ENCODE measurements around the gene AMFR. TPM values are rescaled to one million over a fixed set of nuclear protein-coding genes. Genes with fewer than 3 reads are reported as not detected.

The AMFR gene
- total RNA-seq, 6 experiments from 2014 or later: 104 to 117 (median 112) TPM

- no peak for DNase-seq
- H3K9me3 Mint-ChIP-seq: no peaks in the 10 kb centered on the region
- H3K36me3 Mint-ChIP-seq (ENCODE audit: low read depth): no peaks in the 10 kb centered on the region
- H3K27ac Mint-ChIP-seq: no peak overlapping the region
- no peak overlapping the region for H3K4me3 Mint-ChIP-seq
- H3K27me3 Mint-ChIP-seq (ENCODE audit: insufficient read depth): peaks cover 24% of the 10 kb centered on the region
- H3K4me1 Mint-ChIP-seq (ENCODE audit: low read depth): no peaks in the 10 kb centered on the region
- no peak for TF ChIP-seq CTCF (IDR thresholded peaks at IDR 0.05)
Observed at GRCh38 chr16:56315955-56316354, 109.4 kb downstream of the AMFR start.

- H3K4me3 Mint-ChIP-seq: no peak overlapping the region
- H3K27me3 Mint-ChIP-seq (ENCODE audit: insufficient read depth): peaks cover 16% of the 10 kb centered on the region
- no peak for TF ChIP-seq CTCF (IDR thresholded peaks at IDR 0.05)
- H3K4me1 Mint-ChIP-seq (ENCODE audit: low read depth): no peaks in the 10 kb centered on the region
- no peak overlapping the region for H3K27ac Mint-ChIP-seq
- DNase-seq: no peak
- H3K36me3 Mint-ChIP-seq (ENCODE audit: low read depth): no peaks in the 10 kb centered on the region
- no peaks in the 10 kb centered on the region for H3K9me3 Mint-ChIP-seq
Observed at GRCh38 chr16:56314244-56314850, 111.0 kb downstream of the AMFR start.

GRCh38 chr16:56312556-56312955, 112.8 kb downstream of the AMFR start:
- no peaks in the 10 kb centered on the region for H3K9me3 Mint-ChIP-seq
- H3K27me3 Mint-ChIP-seq (ENCODE audit: insufficient read depth): peaks cover 24% of the 10 kb centered on the region
- H3K27ac Mint-ChIP-seq: no peak overlapping the region
- H3K36me3 Mint-ChIP-seq (ENCODE audit: low read depth): no peaks in the 10 kb centered on the region
- TF ChIP-seq CTCF (IDR thresholded peaks at IDR 0.05): no peak
- no peak for DNase-seq
- H3K4me3 Mint-ChIP-seq: no peak overlapping the region
- no peaks in the 10 kb centered on the region for H3K4me1 Mint-ChIP-seq (ENCODE audit: low read depth)

- Mint-ChIP-seq H3K36me3 (ENCODE audit: low read depth) (no peaks in the 10 kb centered on the region), H3K27me3 (ENCODE audit: insufficient read depth) (peaks cover 24% of the 10 kb centered on the region), H3K4me1 (ENCODE audit: low read depth) (no peaks in the 10 kb centered on the region), H3K9me3 (no peaks in the 10 kb centered on the region), H3K27ac (no peak overlapping the region), H3K4me3 (no peak overlapping the region)
- DNase-seq: no peak
- TF ChIP-seq CTCF (IDR thresholded peaks at IDR 0.05): no peak
Observed at GRCh38 chr16:56312028-56312300, 113.4 kb downstream of the AMFR start.

Other genes starting within 250 kb of the AMFR start
- gene GNAO1, start 234.1 kb downstream of the AMFR start, total RNA-seq (2021; fragmentation: NEBNext Ultra II Directional; extraction: Animal tissue kit (Norgen Biotek cat#: 25700)): under 1 TPM in 5 of 6 experiments, not detected in 1; 0.07 to 0.48 (median 0.37) TPM
- gene NUDT21, start 25.8 kb upstream of the AMFR start, total RNA-seq (2021; fragmentation: NEBNext Ultra II Directional; extraction: Animal tissue kit (Norgen Biotek cat#: 25700)): 100 to 1,000 TPM; 114 to 150 (median 138) TPM
- gene OGFOD1, start 26.0 kb upstream of the AMFR start, total RNA-seq (2021; fragmentation: NEBNext Ultra II Directional; extraction: Animal tissue kit (Norgen Biotek cat#: 25700)): 10 to 100 TPM; 62.8 to 77.0 (median 74.3) TPM
- gene BBS2, start 94.5 kb upstream of the AMFR start, total RNA-seq (2021; fragmentation: NEBNext Ultra II Directional; extraction: Animal tissue kit (Norgen Biotek cat#: 25700)): 10 to 100 TPM; 26.2 to 33.3 (median 29.5) TPM
- gene MT4, start 139.5 kb upstream of the AMFR start, total RNA-seq (2021; fragmentation: NEBNext Ultra II Directional; extraction: Animal tissue kit (Norgen Biotek cat#: 25700)): not detected
- gene MT3, start 164.0 kb upstream of the AMFR start, total RNA-seq (2021; fragmentation: NEBNext Ultra II Directional; extraction: Animal tissue kit (Norgen Biotek cat#: 25700)): not detected
- 1,000 to 10,000 TPM in 3 of 6 experiments, 100 to 1,000 TPM in 3; 623 to 1,524 (median 1,044) TPM for gene MT2A, start 183.0 kb upstream of the AMFR start, total RNA-seq (2021; fragmentation: NEBNext Ultra II Directional; extraction: Animal tissue kit (Norgen Biotek cat#: 25700))
- 100 to 1,000 TPM; 192 to 469 (median 458) TPM for gene MT1E, start 200.2 kb upstream of the AMFR start, total RNA-seq (2021; fragmentation: NEBNext Ultra II Directional; extraction: Animal tissue kit (Norgen Biotek cat#: 25700))
- gene MT1M, start 207.1 kb upstream of the AMFR start, total RNA-seq (2021; fragmentation: NEBNext Ultra II Directional; extraction: Animal tissue kit (Norgen Biotek cat#: 25700)): under 1 TPM in 5 of 6 experiments, not detected in 1; 0.21 to 0.41 (median 0.28) TPM
- gene MT1A, start 213.1 kb upstream of the AMFR start, total RNA-seq (2021; fragmentation: NEBNext Ultra II Directional; extraction: Animal tissue kit (Norgen Biotek cat#: 25700)): 1 to 10 TPM in 1 of 6 experiments, under 1 TPM in 1, not detected in 4; 0.50 to 1.5 TPM
- not detected for gene MT1B, start 226.3 kb upstream of the AMFR start, total RNA-seq (2021; fragmentation: NEBNext Ultra II Directional; extraction: Animal tissue kit (Norgen Biotek cat#: 25700))
- not detected for gene MT1F, start 232.4 kb upstream of the AMFR start, total RNA-seq (2021; fragmentation: NEBNext Ultra II Directional; extraction: Animal tissue kit (Norgen Biotek cat#: 25700))
- gene MT1G, start 242.5 kb upstream of the AMFR start, total RNA-seq (2021; fragmentation: NEBNext Ultra II Directional; extraction: Animal tissue kit (Norgen Biotek cat#: 25700)): under 1 TPM in 1 of 6 experiments, not detected in 5; 0.73 TPM
- not detected for gene MT1H, start 244.3 kb upstream of the AMFR start, total RNA-seq (2021; fragmentation: NEBNext Ultra II Directional; extraction: Animal tissue kit (Norgen Biotek cat#: 25700))